DND-41 (cell line): ENCODE data around the gene TMEM175.

ENCODE experiments used
- ATAC-seq: fragments of 200-7000 bp; cut with Tn5 transposase; 3 replicates; pipeline ENCODE4 v1.9.1; 2021; ENCODE audit warnings: low read depth; ENCODE audit not compliant: insufficient read depth
- DNase-seq: peaks from one replicate; pipeline ENCODE4 v3.0.0-alpha.2; 2020
- H2AFZ ChIP-seq: 2 replicates; pipeline ENCODE4 v1.6.0; 2012; ENCODE audit warnings: low read depth, low read length
- H3K27ac ChIP-seq: 2 replicates; pipeline ENCODE4 v1.5.1; 2012; ENCODE audit warnings: low read length, inconsistent platforms
- H3K27me3 ChIP-seq: fragments of 200-600 bp; sonication (generic); 2 replicates; pipeline ENCODE4 v1.6.0; 2012; ENCODE audit warnings: low read length, mild to moderate bottlenecking, inconsistent platforms; ENCODE audit not compliant: insufficient read depth, poor library complexity
- H3K36me3 ChIP-seq: 2 replicates; pipeline ENCODE4 v1.5.1; 2012; ENCODE audit warnings: low read length, inconsistent platforms; ENCODE audit not compliant: insufficient read depth
- H3K4me1 ChIP-seq: 2 replicates; pipeline ENCODE4 v1.5.1; 2012; ENCODE audit warnings: mild to moderate bottlenecking, low read length; ENCODE audit not compliant: insufficient read depth
- H3K4me2 ChIP-seq: 2 replicates; pipeline ENCODE4 v1.6.0; 2012; ENCODE audit warnings: mild to moderate bottlenecking, moderate library complexity, low read length, inconsistent platforms; ENCODE audit not compliant: insufficient read depth
- H3K4me3 ChIP-seq, 2 experiments: fragments of 200-600 bp in 1 of 2; shearing (Covaris generic) in 1 of 2; 2 replicates each; pipeline ENCODE4 v1.5.1; 2012 to 2016; ENCODE audit warnings: inconsistent platforms in 2 of 2, low read length in 2 of 2, mild to moderate bottlenecking in 2 of 2, low read depth in 1 of 2, moderate library complexity in 1 of 2
- H3K79me2 ChIP-seq: 2 replicates; pipeline ENCODE4 v1.6.0; 2012; ENCODE audit warnings: low read length, inconsistent platforms; ENCODE audit not compliant: insufficient read depth
- H3K9ac ChIP-seq: 2 replicates; pipeline ENCODE4 v1.6.0; 2012; ENCODE audit warnings: low read depth, mild to moderate bottlenecking, inconsistent platforms, low read length, moderate library complexity
- H3K9me3 ChIP-seq: 2 replicates; pipeline ENCODE4 v1.5.1; 2012; ENCODE audit warnings: low read length, moderate library complexity, mild to moderate bottlenecking, inconsistent platforms; ENCODE audit not compliant: insufficient read depth, severe bottlenecking
- H4K20me1 ChIP-seq: 2 replicates; pipeline ENCODE4 v1.6.0; 2012; ENCODE audit warnings: low read length; ENCODE audit not compliant: insufficient read depth
- CTCF ChIP-seq: IDR thresholded peaks from 2 replicates; pipeline ENCODE4 v1.5.1; 2012; ENCODE audit warnings: borderline replicate concordance, low read length, moderate library complexity, mild to moderate bottlenecking; ENCODE audit not compliant: poor library complexity, severe bottlenecking; ENCODE audit errors: extremely low read depth
- EZH2 ChIP-seq: IDR thresholded peaks from 3 replicates; pipeline ENCODE4 v1.6.1; 2012; ENCODE audit warnings: borderline replicate concordance, low read depth, mild to moderate bottlenecking, moderate library complexity, low read length, inconsistent platforms; ENCODE audit not compliant: severe bottlenecking

Gene TMEM175

GRCh38 chr4:898869-899555 is 33.2 kb upstream of the TMEM175 start:
- ATAC-seq = no peak

GRCh38 chr4:899556-899906 is 32.7 kb upstream of the TMEM175 start:
- DNase-seq (no peak), ATAC-seq (no peak)
- Histone ChIP-seq H3K4me3 (no peak overlapping the region), H3K4me2 (no peak overlapping the region), H3K27me3 (no peaks in the 10 kb centered on the region), H4K20me1 (peaks cover 47% of the 10 kb centered on the region), H3K9ac (no peak overlapping the region), H3K79me2 (peaks cover 11% of the 10 kb centered on the region; the same call in 1 of the 2 replicates), H3K36me3 (peaks cover 70% of the 10 kb centered on the region), H3K4me1 (no peaks in the 10 kb centered on the region), H3K27ac (no peak overlapping the region), H3K9me3 (no peaks in the 10 kb centered on the region), H2AFZ (no peak overlapping the region)
- no peak for TF ChIP-seq CTCF
- TF ChIP-seq EZH2 = no peak

More at GRCh38 chr4:898869-899555, 33.2 kb upstream of the TMEM175 start:
- no peak overlapping the region for H3K9ac ChIP-seq
- peaks cover 47% of the 10 kb centered on the region for H4K20me1 ChIP-seq
- H3K4me1 ChIP-seq = no peaks in the 10 kb centered on the region
- no peaks in the 10 kb centered on the region for H3K9me3 ChIP-seq
- no peak overlapping the region for H3K4me3 ChIP-seq
- no peak overlapping the region for H3K4me2 ChIP-seq
- no peak for DNase-seq
- H2AFZ ChIP-seq = no peak overlapping the region
- H3K27ac ChIP-seq = no peak overlapping the region
- H3K79me2 ChIP-seq = peaks cover 11% of the 10 kb centered on the region; the same call in 1 of the 2 replicates
- TF ChIP-seq CTCF (no peak), EZH2 (no peak)
- peaks cover 69% of the 10 kb centered on the region for H3K36me3 ChIP-seq
- no peaks in the 10 kb centered on the region for H3K27me3 ChIP-seq

- H3K4me1 ChIP-seq = no peaks in the 10 kb centered on the region
- no peak overlapping the region for H2AFZ ChIP-seq
- H3K4me3 ChIP-seq = no peak overlapping the region
- H3K9me3 ChIP-seq = no peaks in the 10 kb centered on the region
- peaks cover 48% of the 10 kb centered on the region for H4K20me1 ChIP-seq
- H3K27ac ChIP-seq = no peak overlapping the region
- ATAC-seq (no peak), DNase-seq (no peak)
- H3K36me3 ChIP-seq = peaks cover 73% of the 10 kb centered on the region
- H3K4me2 ChIP-seq = no peak overlapping the region
- H3K27me3 ChIP-seq = no peaks in the 10 kb centered on the region
- H3K9ac ChIP-seq = no peak overlapping the region
- H3K79me2 ChIP-seq = peaks cover 11% of the 10 kb centered on the region; the same call in 1 of the 2 replicates
- TF ChIP-seq CTCF = no peak
- no peak for TF ChIP-seq EZH2
These were observed 32.2 kb upstream of the TMEM175 start for GRCh38 chr4:900073-900472.

GRCh38 chr4:900721-901120 is 31.5 kb upstream of the TMEM175 start:
- DNase-seq = no peak
- ATAC-seq = no peak
- TF ChIP-seq CTCF (no peak), EZH2 (no peak)

More at GRCh38 chr4:900721-901120, 31.5 kb upstream of the TMEM175 start:
- Histone ChIP-seq H3K4me1 (no peaks in the 10 kb centered on the region), H3K79me2 (peaks cover 13% of the 10 kb centered on the region; the same call in 1 of the 2 replicates), H3K27ac (no peak overlapping the region), H3K27me3 (no peaks in the 10 kb centered on the region), H3K4me2 (no peak overlapping the region), H3K9ac (no peak overlapping the region), H4K20me1 (peaks cover 48% of the 10 kb centered on the region), H2AFZ (no peak overlapping the region), H3K36me3 (peaks cover 73% of the 10 kb centered on the region), H3K9me3 (no peaks in the 10 kb centered on the region), H3K4me3 (no peak overlapping the region)
